ENCODE results near the gene WSB2.

DNA sequence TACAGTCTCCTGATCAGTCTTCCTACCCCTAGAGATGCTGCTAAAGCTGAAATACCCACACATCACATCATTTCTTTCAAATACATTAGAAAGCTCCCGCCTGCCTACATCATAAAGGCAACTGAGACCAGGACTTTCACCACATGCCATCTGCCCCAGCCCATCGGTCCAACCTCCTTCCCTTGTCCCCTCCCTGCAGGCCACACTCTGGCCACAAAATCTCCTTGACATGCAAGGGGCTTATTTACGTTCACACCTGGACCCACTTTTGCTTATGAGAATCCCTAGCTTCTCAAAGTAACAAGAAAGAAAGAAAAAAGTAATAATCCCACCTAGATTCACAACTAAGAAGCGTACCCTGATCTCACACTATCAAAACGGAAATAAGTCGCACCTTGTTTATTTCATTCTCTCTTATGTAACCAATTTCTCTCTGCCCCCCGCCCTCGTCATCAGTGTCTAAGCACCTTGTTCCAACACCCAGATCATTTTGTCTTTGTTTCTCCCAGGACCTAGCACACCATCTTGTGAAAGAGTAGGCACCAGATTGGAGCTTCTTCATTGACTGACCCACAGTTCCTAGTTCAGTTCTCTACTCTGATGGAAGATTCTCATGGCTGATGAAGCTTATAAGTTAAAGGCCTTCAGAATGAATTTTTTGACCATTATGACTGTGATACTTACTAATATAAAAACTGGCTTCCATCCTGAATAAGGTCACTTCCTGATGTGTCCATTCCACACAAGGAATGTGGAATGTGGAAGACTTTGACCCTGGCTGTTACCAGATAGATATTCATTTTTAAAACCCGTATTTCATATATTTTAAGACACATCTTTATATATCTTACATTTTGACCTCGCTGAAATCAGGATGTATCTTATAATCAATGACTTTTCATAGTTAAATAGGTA is 7.7 kb downstream of the WSB2 start:
- TF ChIP-seq, protein P1, sequence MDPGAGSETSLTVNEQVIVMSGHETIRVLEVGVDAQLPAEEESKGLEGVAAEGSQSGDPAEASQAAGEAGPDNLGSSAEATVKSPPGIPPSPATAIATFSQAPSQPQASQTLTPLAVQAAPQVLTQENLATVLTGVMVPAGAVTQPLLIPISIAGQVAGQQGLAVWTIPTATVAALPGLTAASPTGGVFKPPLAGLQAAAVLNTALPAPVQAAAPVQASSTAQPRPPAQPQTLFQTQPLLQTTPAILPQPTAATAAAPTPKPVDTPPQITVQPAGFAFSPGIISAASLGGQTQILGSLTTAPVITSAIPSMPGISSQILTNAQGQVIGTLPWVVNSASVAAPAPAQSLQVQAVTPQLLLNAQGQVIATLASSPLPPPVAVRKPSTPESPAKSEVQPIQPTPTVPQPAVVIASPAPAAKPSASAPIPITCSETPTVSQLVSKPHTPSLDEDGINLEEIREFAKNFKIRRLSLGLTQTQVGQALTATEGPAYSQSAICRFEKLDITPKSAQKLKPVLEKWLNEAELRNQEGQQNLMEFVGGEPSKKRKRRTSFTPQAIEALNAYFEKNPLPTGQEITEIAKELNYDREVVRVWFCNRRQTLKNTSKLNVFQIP (CRISPR knock-in tag; IDR thresholded peaks at IDR 0.05; ENCODE audit: borderline replicate concordance, low read depth) = no peak
- TF ChIP-seq ZFP3 (CRISPR knock-in tag; IDR thresholded peaks at IDR 0.05) (no peak), ARNTL (CRISPR knock-in tag; IDR thresholded peaks at IDR 0.05; ENCODE audit: borderline replicate concordance, low read depth) (no peak), ZNF565 (CRISPR knock-in tag; conservative IDR thresholded peaks at IDR 0.05; ENCODE audit: low read depth) (no peak), ZFP30 (CRISPR knock-in tag; IDR thresholded peaks at IDR 0.05) (no peak), BACH2 (CRISPR knock-in tag; IDR thresholded peaks at IDR 0.05; ENCODE audit: borderline replicate concordance) (no peak), RARB (CRISPR knock-in tag; IDR thresholded peaks at IDR 0.05) (no peak), GLIS3 (CRISPR knock-in tag; IDR thresholded peaks at IDR 0.05) (no peak)
- TF ChIP-seq, protein P2, sequence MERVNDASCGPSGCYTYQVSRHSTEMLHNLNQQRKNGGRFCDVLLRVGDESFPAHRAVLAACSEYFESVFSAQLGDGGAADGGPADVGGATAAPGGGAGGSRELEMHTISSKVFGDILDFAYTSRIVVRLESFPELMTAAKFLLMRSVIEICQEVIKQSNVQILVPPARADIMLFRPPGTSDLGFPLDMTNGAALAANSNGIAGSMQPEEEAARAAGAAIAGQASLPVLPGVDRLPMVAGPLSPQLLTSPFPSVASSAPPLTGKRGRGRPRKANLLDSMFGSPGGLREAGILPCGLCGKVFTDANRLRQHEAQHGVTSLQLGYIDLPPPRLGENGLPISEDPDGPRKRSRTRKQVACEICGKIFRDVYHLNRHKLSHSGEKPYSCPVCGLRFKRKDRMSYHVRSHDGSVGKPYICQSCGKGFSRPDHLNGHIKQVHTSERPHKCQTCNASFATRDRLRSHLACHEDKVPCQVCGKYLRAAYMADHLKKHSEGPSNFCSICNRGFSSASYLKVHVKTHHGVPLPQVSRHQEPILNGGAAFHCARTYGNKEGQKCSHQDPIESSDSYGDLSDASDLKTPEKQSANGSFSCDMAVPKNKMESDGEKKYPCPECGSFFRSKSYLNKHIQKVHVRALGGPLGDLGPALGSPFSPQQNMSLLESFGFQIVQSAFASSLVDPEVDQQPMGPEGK (CRISPR knock-in tag; IDR thresholded peaks at IDR 0.05; ENCODE audit: borderline replicate concordance) = no peak
- TF ChIP-seq, protein P3, sequence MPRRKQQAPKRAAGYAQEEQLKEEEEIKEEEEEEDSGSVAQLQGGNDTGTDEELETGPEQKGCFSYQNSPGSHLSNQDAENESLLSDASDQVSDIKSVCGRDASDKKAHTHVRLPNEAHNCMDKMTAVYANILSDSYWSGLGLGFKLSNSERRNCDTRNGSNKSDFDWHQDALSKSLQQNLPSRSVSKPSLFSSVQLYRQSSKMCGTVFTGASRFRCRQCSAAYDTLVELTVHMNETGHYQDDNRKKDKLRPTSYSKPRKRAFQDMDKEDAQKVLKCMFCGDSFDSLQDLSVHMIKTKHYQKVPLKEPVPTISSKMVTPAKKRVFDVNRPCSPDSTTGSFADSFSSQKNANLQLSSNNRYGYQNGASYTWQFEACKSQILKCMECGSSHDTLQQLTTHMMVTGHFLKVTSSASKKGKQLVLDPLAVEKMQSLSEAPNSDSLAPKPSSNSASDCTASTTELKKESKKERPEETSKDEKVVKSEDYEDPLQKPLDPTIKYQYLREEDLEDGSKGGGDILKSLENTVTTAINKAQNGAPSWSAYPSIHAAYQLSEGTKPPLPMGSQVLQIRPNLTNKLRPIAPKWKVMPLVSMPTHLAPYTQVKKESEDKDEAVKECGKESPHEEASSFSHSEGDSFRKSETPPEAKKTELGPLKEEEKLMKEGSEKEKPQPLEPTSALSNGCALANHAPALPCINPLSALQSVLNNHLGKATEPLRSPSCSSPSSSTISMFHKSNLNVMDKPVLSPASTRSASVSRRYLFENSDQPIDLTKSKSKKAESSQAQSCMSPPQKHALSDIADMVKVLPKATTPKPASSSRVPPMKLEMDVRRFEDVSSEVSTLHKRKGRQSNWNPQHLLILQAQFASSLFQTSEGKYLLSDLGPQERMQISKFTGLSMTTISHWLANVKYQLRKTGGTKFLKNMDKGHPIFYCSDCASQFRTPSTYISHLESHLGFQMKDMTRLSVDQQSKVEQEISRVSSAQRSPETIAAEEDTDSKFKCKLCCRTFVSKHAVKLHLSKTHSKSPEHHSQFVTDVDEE (CRISPR knock-in tag; IDR thresholded peaks at IDR 0.05) = no peak
